ENCODE measurements around the gene STXBP6.

The STXBP6 gene

GRCh38 chr14:24990050-24990449 is 59.9 kb downstream of the STXBP6 start:
- no peak for TF ChIP-seq CTCF (IDR thresholded peaks at IDR 0.05; ENCODE audit: borderline replicate concordance, insufficient read depth, low read depth, low read length)
- no peak overlapping the region for H3K4me3 ChIP-seq (ENCODE audit: low read depth, low read length)

- H3K4me3 ChIP-seq (ENCODE audit: low read depth, low read length), result no peak overlapping the region
- no peak for TF ChIP-seq CTCF (IDR thresholded peaks at IDR 0.05; ENCODE audit: borderline replicate concordance, insufficient read depth, low read depth, low read length)
Observed at GRCh38 chr14:24988760-24989159, 61.2 kb downstream of the STXBP6 start.

GRCh38 chr14:24986206-24986893 is 63.6 kb downstream of the STXBP6 start:
- TF ChIP-seq CTCF (IDR thresholded peaks at IDR 0.05; ENCODE audit: borderline replicate concordance, insufficient read depth, low read depth, low read length), result no peak
- H3K4me3 ChIP-seq (ENCODE audit: low read depth, low read length), result no peak overlapping the region

- no peak for TF ChIP-seq CTCF (IDR thresholded peaks at IDR 0.05; ENCODE audit: borderline replicate concordance, insufficient read depth, low read depth, low read length)
- H3K4me3 ChIP-seq (ENCODE audit: low read depth, low read length), result no peak overlapping the region
Observed at GRCh38 chr14:24984846-24985589, 64.9 kb downstream of the STXBP6 start.

GRCh38 chr14:24982472-24983155 is 67.3 kb downstream of the STXBP6 start:
- TF ChIP-seq CTCF (IDR thresholded peaks at IDR 0.05; ENCODE audit: borderline replicate concordance, insufficient read depth, low read depth, low read length), result no peak
- no peak overlapping the region for H3K4me3 ChIP-seq (ENCODE audit: low read depth, low read length)

GRCh38 chr14:24979725-24980239 is 70.2 kb downstream of the STXBP6 start:
- TF ChIP-seq CTCF (IDR thresholded peaks at IDR 0.05; ENCODE audit: borderline replicate concordance, insufficient read depth, low read depth, low read length), result no peak
- H3K4me3 ChIP-seq (ENCODE audit: low read depth, low read length), result no peak overlapping the region

Measured in GM12875 (cell line).